Activated CD4-positive, alpha-beta T cell treated with anti-CD3 and anti-CD28 coated beads, Interleukin-2, amount 10 ng/mL, durations not matched to agents 7 days and 5 days (primary cell): ENCODE results near the gene CWH43. TPM values are rescaled to one million over a fixed set of nuclear protein-coding genes. Genes with fewer than 3 reads are reported as not detected.

Source experiments
- CTCF ChIA-PET: fragments of 350-600 bp; sonication (Branson Sonifier 250); formaldehyde crosslinking; loops from one replicate; lab custom pipeline; 2021; ENCODE audit warnings: antibody characterized with exemption; lab: Charles Lee
- POLR2A ChIA-PET: fragments of 350-600 bp; sonication (Branson Sonifier 250); formaldehyde crosslinking; loops from one replicate; lab custom pipeline; 2021; ENCODE audit warnings: antibody characterized with exemption; lab: Charles Lee
- DNase-seq: peaks from one replicate; pipeline ENCODE4 v3.0.0-alpha.2; 2020
- H3K27ac Mint-ChIP-seq: one replicate; pipeline ENCODE4 v1.8.0; 2021; ENCODE audit warnings: mild to moderate bottlenecking, moderate library complexity, mixed read lengths
- H3K27me3 Mint-ChIP-seq: one replicate; pipeline ENCODE4 v1.8.0; 2021; ENCODE audit warnings: mixed read lengths
- H3K36me3 Mint-ChIP-seq: one replicate; pipeline ENCODE4 v1.8.0; 2021; ENCODE audit warnings: low read depth, mixed read lengths
- H3K4me1 Mint-ChIP-seq: one replicate; pipeline ENCODE4 v1.8.0; 2021; ENCODE audit warnings: mixed read lengths
- H3K4me3 Mint-ChIP-seq: one replicate; pipeline ENCODE4 v1.8.0; 2021; ENCODE audit warnings: mild to moderate bottlenecking, moderate library complexity, mixed read lengths
- H3K9me3 Mint-ChIP-seq: one replicate; pipeline ENCODE4 v1.8.0; 2021; ENCODE audit warnings: mixed read lengths
- total RNA-seq, 2 experiments: library from RNA; stranded (reverse); gene quantifications; one replicate each; pipeline ENCODE4 v1.2.3, GENCODE V29; 2021

CWH43 gene
- total RNA-seq, 2 experiments from 2014 or later = not detected

- ChIA-PET CTCF (no interaction called here), POLR2A (no interaction called here)
- H3K36me3 Mint-ChIP-seq = peaks cover 1% of the 10 kb centered on the region
- peaks cover 59% of the 10 kb centered on the region for H3K27me3 Mint-ChIP-seq
- H3K27ac Mint-ChIP-seq = no peak overlapping the region
- no peak overlapping the region for H3K4me3 Mint-ChIP-seq
- no peak for DNase-seq
- H3K9me3 Mint-ChIP-seq = no peaks in the 10 kb centered on the region
- no peaks in the 10 kb centered on the region for H3K4me1 Mint-ChIP-seq
Observed at GRCh38 chr4:48986654-48987164, 634 bp downstream of the CWH43 start.

GRCh38 chr4:48989461-48990203 lies 3.6 kb downstream of the CWH43 start:
- no peak overlapping the region for H3K4me3 Mint-ChIP-seq
- no peaks in the 10 kb centered on the region for H3K4me1 Mint-ChIP-seq
- peaks cover 45% of the 10 kb centered on the region for H3K27me3 Mint-ChIP-seq
- no peak overlapping the region for H3K27ac Mint-ChIP-seq
- H3K9me3 Mint-ChIP-seq = no peaks in the 10 kb centered on the region
- H3K36me3 Mint-ChIP-seq = no peaks in the 10 kb centered on the region
- ChIA-PET POLR2A (no interaction called here), CTCF (no interaction called here)
- no peak for DNase-seq

- no peak for DNase-seq
- POLR2A ChIA-PET = no interaction called here
- no peak overlapping the region for H3K27ac Mint-ChIP-seq
- H3K4me1 Mint-ChIP-seq = no peaks in the 10 kb centered on the region
- H3K9me3 Mint-ChIP-seq = no peaks in the 10 kb centered on the region
- no peaks in the 10 kb centered on the region for H3K36me3 Mint-ChIP-seq
- CTCF ChIA-PET = interaction anchor here (1.6 kb wide), 1 partner anchor 21 kb away, joined by 4 read pairs; no protein-coding TSS in a partner anchor
- H3K4me3 Mint-ChIP-seq = no peak overlapping the region
- H3K27me3 Mint-ChIP-seq = peaks cover 42% of the 10 kb centered on the region
Observed at GRCh38 chr4:48991357-48991756, 5.3 kb downstream of the CWH43 start.

- H3K9me3 Mint-ChIP-seq = no peaks in the 10 kb centered on the region
- no peak for DNase-seq
- CTCF ChIA-PET = no interaction called here
- no peak overlapping the region for H3K27ac Mint-ChIP-seq
- peaks cover 19% of the 10 kb centered on the region for H3K27me3 Mint-ChIP-seq
- POLR2A ChIA-PET = no interaction called here
- no peak overlapping the region for H3K4me3 Mint-ChIP-seq
- no peaks in the 10 kb centered on the region for H3K36me3 Mint-ChIP-seq
- H3K4me1 Mint-ChIP-seq = no peaks in the 10 kb centered on the region
Observed at GRCh38 chr4:48997962-48998361, 11.9 kb downstream of the CWH43 start.

- no peaks in the 10 kb centered on the region for H3K4me1 Mint-ChIP-seq
- ChIA-PET POLR2A (no interaction called here), CTCF (no interaction called here)
- H3K27me3 Mint-ChIP-seq = peaks cover 19% of the 10 kb centered on the region
- H3K27ac Mint-ChIP-seq = no peak overlapping the region
- no peak overlapping the region for H3K4me3 Mint-ChIP-seq
- H3K9me3 Mint-ChIP-seq = no peaks in the 10 kb centered on the region
- no peak for DNase-seq
- H3K36me3 Mint-ChIP-seq = no peaks in the 10 kb centered on the region
Observed at GRCh38 chr4:48998440-48998839, 12.4 kb downstream of the CWH43 start.

GRCh38 chr4:49000806-49001205 lies 14.7 kb downstream of the CWH43 start:
- POLR2A ChIA-PET = no interaction called here
- H3K27ac Mint-ChIP-seq = no peak overlapping the region

GRCh38 chr4:49002931-49003330 lies 16.9 kb downstream of the CWH43 start:
- Mint-ChIP-seq H3K4me1 (no peaks in the 10 kb centered on the region), H3K9me3 (peaks cover under 1% of the 10 kb centered on the region), H3K36me3 (no peaks in the 10 kb centered on the region), H3K4me3 (no peak overlapping the region), H3K27me3 (peaks cover 8% of the 10 kb centered on the region), H3K27ac (no peak overlapping the region)
- DNase-seq = no peak
- POLR2A ChIA-PET = no interaction called here
- CTCF ChIA-PET = no interaction called here

More at GRCh38 chr4:49000806-49001205, 14.7 kb downstream of the CWH43 start:
- H3K27me3 Mint-ChIP-seq = peaks cover 13% of the 10 kb centered on the region
- DNase-seq = no peak
- no peaks in the 10 kb centered on the region for H3K9me3 Mint-ChIP-seq
- H3K4me1 Mint-ChIP-seq = no peaks in the 10 kb centered on the region
- no peaks in the 10 kb centered on the region for H3K36me3 Mint-ChIP-seq
- no peak overlapping the region for H3K4me3 Mint-ChIP-seq
- CTCF ChIA-PET = no interaction called here

GRCh38 chr4:49018718-49019295 lies 32.7 kb downstream of the CWH43 start:
- H3K9me3 Mint-ChIP-seq = no peaks in the 10 kb centered on the region
- H3K4me3 Mint-ChIP-seq = no peak overlapping the region
- POLR2A ChIA-PET = no interaction called here
- CTCF ChIA-PET = no interaction called here
- no peak overlapping the region for H3K27ac Mint-ChIP-seq
- DNase-seq = no peak
- no peaks in the 10 kb centered on the region for H3K36me3 Mint-ChIP-seq
- H3K27me3 Mint-ChIP-seq = no peaks in the 10 kb centered on the region
- H3K4me1 Mint-ChIP-seq = no peaks in the 10 kb centered on the region

- Mint-ChIP-seq H3K9me3 (no peaks in the 10 kb centered on the region), H3K4me1 (no peaks in the 10 kb centered on the region), H3K27me3 (peaks cover 4% of the 10 kb centered on the region), H3K4me3 (no peak overlapping the region), H3K36me3 (no peaks in the 10 kb centered on the region), H3K27ac (no peak overlapping the region)
- DNase-seq = no peak
- ChIA-PET POLR2A (no interaction called here), CTCF (no interaction called here)
Observed at GRCh38 chr4:49032440-49033161, 46.5 kb downstream of the CWH43 start.

GRCh38 chr4:49036528-49036927 lies 50.5 kb downstream of the CWH43 start:
- Mint-ChIP-seq H3K4me3 (no peak overlapping the region), H3K27ac (no peak overlapping the region), H3K27me3 (peaks cover 4% of the 10 kb centered on the region), H3K9me3 (no peaks in the 10 kb centered on the region), H3K4me1 (no peaks in the 10 kb centered on the region), H3K36me3 (no peaks in the 10 kb centered on the region)
- CTCF ChIA-PET = no interaction called here
- POLR2A ChIA-PET = no interaction called here
- no peak for DNase-seq

GRCh38 chr4:49044270-49044669 lies 58.2 kb downstream of the CWH43 start:
- no peaks in the 10 kb centered on the region for H3K9me3 Mint-ChIP-seq
- no peak overlapping the region for H3K4me3 Mint-ChIP-seq
- no peak for DNase-seq
- ChIA-PET CTCF (no interaction called here), POLR2A (no interaction called here)
- H3K27ac Mint-ChIP-seq = no peak overlapping the region
- H3K4me1 Mint-ChIP-seq = no peaks in the 10 kb centered on the region
- no peaks in the 10 kb centered on the region for H3K36me3 Mint-ChIP-seq
- H3K27me3 Mint-ChIP-seq = no peaks in the 10 kb centered on the region

GRCh38 chr4:49058306-49058705 lies 72.2 kb downstream of the CWH43 start:
- POLR2A ChIA-PET = no interaction called here
- Mint-ChIP-seq H3K27ac (no peak overlapping the region), H3K9me3 (peaks cover 9% of the 10 kb centered on the region), H3K27me3 (no peaks in the 10 kb centered on the region), H3K4me1 (no peaks in the 10 kb centered on the region), H3K4me3 (no peak overlapping the region), H3K36me3 (no peaks in the 10 kb centered on the region)
- CTCF ChIA-PET = no interaction called here
- DNase-seq = no peak

GRCh38 chr4:49063670-49064069 lies 77.6 kb downstream of the CWH43 start:
- DNase-seq = no peak
- ChIA-PET CTCF (no interaction called here), POLR2A (no interaction called here)
- H3K27me3 Mint-ChIP-seq = no peaks in the 10 kb centered on the region
- H3K4me1 Mint-ChIP-seq = no peaks in the 10 kb centered on the region
- no peak overlapping the region for H3K27ac Mint-ChIP-seq
- no peaks in the 10 kb centered on the region for H3K36me3 Mint-ChIP-seq
- H3K9me3 Mint-ChIP-seq = peaks cover 6% of the 10 kb centered on the region
- H3K4me3 Mint-ChIP-seq = no peak overlapping the region
